Nephron progenitor cell (in vitro differentiated cells): Measurements from ENCODE around the gene GPR148.

Experiments
- DNase-seq: peaks from one replicate; pipeline ENCODE4 v3.0.0; 2021
- H3K27ac Mint-ChIP-seq: 2 replicates; pipeline ENCODE4 v1.8.0; 2021; ENCODE audit warnings: mild to moderate bottlenecking, moderate library complexity, mixed read lengths
- H3K27me3 Mint-ChIP-seq: 2 replicates; pipeline ENCODE4 v1.8.0; 2021; ENCODE audit warnings: mild to moderate bottlenecking, low read depth, mixed read lengths; ENCODE audit not compliant: poor library complexity
- H3K36me3 Mint-ChIP-seq: 2 replicates; pipeline ENCODE4 v1.8.0; 2021; ENCODE audit warnings: low read depth, mixed read lengths
- H3K4me1 Mint-ChIP-seq: 2 replicates; pipeline ENCODE4 v1.8.0; 2021; ENCODE audit warnings: mixed read lengths
- H3K4me3 Mint-ChIP-seq: 2 replicates; pipeline ENCODE4 v1.8.0; 2021; ENCODE audit warnings: mild to moderate bottlenecking, moderate library complexity, mixed read lengths
- H3K9me3 Mint-ChIP-seq: 2 replicates; pipeline ENCODE4 v1.8.0; 2021; ENCODE audit warnings: mild to moderate bottlenecking, moderate library complexity, mixed read lengths
- CTCF ChIP-seq: fragments of 200-600 bp; sonication (generic); IDR thresholded peaks from 2 replicates; pipeline ENCODE4 v1.5.0; 2021; ENCODE audit warnings: antibody characterized with exemption

Gene GPR148

GRCh38 chr2:130763405-130763804 is 34.5 kb downstream of the GPR148 start:
- DNase-seq: no peak
- Mint-ChIP-seq H3K27me3 (peaks cover 31% of the 10 kb centered on the region), H3K9me3 (no peaks in the 10 kb centered on the region), H3K27ac (no peak overlapping the region), H3K4me1 (no peaks in the 10 kb centered on the region), H3K4me3 (no peak overlapping the region), H3K36me3 (no peaks in the 10 kb centered on the region)
- TF ChIP-seq CTCF: no peak

- DNase-seq: no peak
- TF ChIP-seq CTCF: no peak
- Mint-ChIP-seq H3K9me3 (no peaks in the 10 kb centered on the region), H3K36me3 (no peaks in the 10 kb centered on the region), H3K4me1 (peaks cover 3% of the 10 kb centered on the region), H3K27me3 (peaks cover 23% of the 10 kb centered on the region), H3K27ac (no peak overlapping the region), H3K4me3 (no peak overlapping the region)
These were observed 35.4 kb downstream of the GPR148 start for GRCh38 chr2:130764035-130764820.

GRCh38 chr2:130764821-130765115 is 35.9 kb downstream of the GPR148 start:
- Mint-ChIP-seq H3K9me3 (no peaks in the 10 kb centered on the region), H3K4me3 (no peak overlapping the region), H3K4me1 (peaks cover 8% of the 10 kb centered on the region), H3K27ac (no peak overlapping the region), H3K27me3 (peaks cover 19% of the 10 kb centered on the region), H3K36me3 (no peaks in the 10 kb centered on the region)
- DNase-seq: no peak
- TF ChIP-seq CTCF: no peak

GRCh38 chr2:130765464-130765863 is 36.6 kb downstream of the GPR148 start:
- H3K9me3 Mint-ChIP-seq: no peaks in the 10 kb centered on the region
- DNase-seq: no peak
- no peak for TF ChIP-seq CTCF
- H3K4me1 Mint-ChIP-seq: peaks cover 9% of the 10 kb centered on the region
- no peaks in the 10 kb centered on the region for H3K36me3 Mint-ChIP-seq
- H3K4me3 Mint-ChIP-seq: no peak overlapping the region
- peaks cover 13% of the 10 kb centered on the region for H3K27me3 Mint-ChIP-seq
- H3K27ac Mint-ChIP-seq: no peak overlapping the region

GRCh38 chr2:130766037-130766436 is 37.2 kb downstream of the GPR148 start:
- no peak overlapping the region for H3K27ac Mint-ChIP-seq
- no peaks in the 10 kb centered on the region for H3K36me3 Mint-ChIP-seq
- H3K4me3 Mint-ChIP-seq: no peak overlapping the region
- H3K9me3 Mint-ChIP-seq: no peaks in the 10 kb centered on the region
- peaks cover 9% of the 10 kb centered on the region for H3K27me3 Mint-ChIP-seq
- peaks cover 9% of the 10 kb centered on the region for H3K4me1 Mint-ChIP-seq
- no peak for DNase-seq
- TF ChIP-seq CTCF: no peak

- TF ChIP-seq CTCF: no peak
- no peak overlapping the region for H3K27ac Mint-ChIP-seq
- H3K9me3 Mint-ChIP-seq: peaks cover under 1% of the 10 kb centered on the region
- no peaks in the 10 kb centered on the region for H3K36me3 Mint-ChIP-seq
- no peak for DNase-seq
- no peak overlapping the region for H3K4me3 Mint-ChIP-seq
- H3K27me3 Mint-ChIP-seq: peaks cover 3% of the 10 kb centered on the region
- peaks cover 9% of the 10 kb centered on the region for H3K4me1 Mint-ChIP-seq
These were observed 38.0 kb downstream of the GPR148 start for GRCh38 chr2:130766711-130767407.
